GM20000 (cell line): Measurements from ENCODE around the gene TANC1.

Experiments
- DNase-seq: peaks from one replicate; pipeline ENCODE4 v3.0.0; 2012; ENCODE audit warnings: low spot score
- TF ChIP-seq, protein P1 (sequence below): IDR thresholded peaks from 2 replicates; pipeline ENCODE4 v1.5.1; 2012; ENCODE audit warnings: mild to moderate bottlenecking, control low read depth; ENCODE audit errors: extremely low read depth, missing control alignments

Gene TANC1

DNA sequence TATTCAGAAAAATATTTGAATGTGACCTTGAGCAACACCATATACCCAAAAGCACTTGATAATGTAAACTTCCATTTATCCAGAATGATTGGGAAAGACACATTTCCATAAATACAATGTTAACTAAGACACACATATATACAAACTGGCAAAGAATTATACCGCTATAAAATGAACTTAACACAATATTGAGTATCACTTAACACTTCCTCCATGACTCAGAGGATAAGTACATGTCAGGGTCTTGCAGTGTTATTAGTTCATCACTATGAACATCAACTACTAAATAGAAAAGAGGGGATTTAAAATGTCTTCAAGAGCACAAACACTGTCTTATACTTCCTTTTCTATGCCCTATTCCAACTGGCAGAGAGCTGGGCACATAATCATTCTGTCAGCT is 299.5 kb downstream of the TANC1 start:
- TF ChIP-seq, protein P1, sequence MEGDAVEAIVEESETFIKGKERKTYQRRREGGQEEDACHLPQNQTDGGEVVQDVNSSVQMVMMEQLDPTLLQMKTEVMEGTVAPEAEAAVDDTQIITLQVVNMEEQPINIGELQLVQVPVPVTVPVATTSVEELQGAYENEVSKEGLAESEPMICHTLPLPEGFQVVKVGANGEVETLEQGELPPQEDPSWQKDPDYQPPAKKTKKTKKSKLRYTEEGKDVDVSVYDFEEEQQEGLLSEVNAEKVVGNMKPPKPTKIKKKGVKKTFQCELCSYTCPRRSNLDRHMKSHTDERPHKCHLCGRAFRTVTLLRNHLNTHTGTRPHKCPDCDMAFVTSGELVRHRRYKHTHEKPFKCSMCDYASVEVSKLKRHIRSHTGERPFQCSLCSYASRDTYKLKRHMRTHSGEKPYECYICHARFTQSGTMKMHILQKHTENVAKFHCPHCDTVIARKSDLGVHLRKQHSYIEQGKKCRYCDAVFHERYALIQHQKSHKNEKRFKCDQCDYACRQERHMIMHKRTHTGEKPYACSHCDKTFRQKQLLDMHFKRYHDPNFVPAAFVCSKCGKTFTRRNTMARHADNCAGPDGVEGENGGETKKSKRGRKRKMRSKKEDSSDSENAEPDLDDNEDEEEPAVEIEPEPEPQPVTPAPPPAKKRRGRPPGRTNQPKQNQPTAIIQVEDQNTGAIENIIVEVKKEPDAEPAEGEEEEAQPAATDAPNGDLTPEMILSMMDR: no peak
- DNase-seq: no peak

DNA sequence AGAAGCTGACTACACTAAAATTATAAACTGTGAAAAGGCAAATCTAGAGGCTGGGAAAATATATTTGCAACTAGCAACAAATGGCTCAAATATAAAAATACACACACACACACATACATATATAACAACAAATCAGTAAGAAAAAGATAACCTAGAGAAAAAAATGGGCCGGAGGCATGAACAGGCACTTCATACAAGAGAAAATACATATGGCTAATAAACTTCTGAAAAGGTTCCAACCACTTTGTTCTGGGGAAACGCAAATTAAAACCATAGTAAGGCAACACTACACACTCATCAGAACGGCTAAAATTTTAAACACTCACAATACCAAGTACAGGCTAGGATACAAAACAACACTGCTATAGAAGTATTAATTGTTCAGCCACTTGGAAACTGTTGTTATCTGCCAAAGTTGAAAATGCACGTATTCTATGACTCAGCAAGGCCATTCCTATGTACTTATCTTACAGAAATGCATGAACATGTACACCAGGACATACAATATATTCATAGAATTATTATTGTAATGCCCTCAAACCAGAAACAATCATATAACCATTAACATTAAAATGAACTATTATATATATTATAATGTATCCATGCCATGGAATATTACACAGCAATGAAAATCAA is 302.4 kb downstream of the TANC1 start:
- DNase-seq: no peak
- TF ChIP-seq, protein P1: no peak

DNA sequence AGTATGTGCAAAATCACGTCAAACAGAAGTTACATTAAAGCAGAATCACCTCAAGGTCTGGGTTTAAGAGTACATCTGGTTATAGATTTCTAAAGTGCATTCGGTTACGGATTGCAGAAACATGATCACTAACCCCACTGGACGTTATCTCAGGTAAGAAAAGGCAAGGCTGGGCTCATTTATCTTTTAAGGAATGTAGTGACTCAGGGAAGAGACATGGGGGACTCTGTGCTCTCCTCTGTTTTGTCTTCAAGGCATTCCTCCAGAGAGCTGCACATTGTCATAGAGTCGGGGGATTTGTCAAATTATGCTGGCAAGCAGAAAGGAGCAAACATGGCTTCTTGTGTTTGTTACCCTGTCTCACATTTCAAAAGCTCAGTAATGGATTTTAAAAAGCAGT is 303.7 kb downstream of the TANC1 start:
- TF ChIP-seq, protein P1: no peak
- no peak for DNase-seq

DNA sequence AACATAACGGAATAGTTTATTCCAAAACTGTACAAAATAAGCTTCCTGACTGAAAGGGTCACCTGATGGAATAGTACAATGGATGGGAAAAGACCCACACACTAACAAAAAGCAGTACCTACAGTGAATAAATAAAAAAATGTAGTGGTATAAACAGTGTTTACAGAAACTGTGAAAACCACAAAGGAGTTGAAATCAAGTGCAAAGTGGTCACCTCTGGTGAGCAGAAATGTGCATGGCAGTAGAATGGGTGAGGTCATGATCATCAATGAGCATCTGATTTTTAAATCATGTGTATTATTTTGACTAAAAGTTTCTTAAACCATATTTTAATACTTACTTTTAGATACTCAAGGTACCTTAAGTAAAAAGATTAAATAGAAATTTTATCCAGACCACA is 306.7 kb downstream of the TANC1 start:
- TF ChIP-seq, protein P1: no peak
- DNase-seq: no peak

DNA sequence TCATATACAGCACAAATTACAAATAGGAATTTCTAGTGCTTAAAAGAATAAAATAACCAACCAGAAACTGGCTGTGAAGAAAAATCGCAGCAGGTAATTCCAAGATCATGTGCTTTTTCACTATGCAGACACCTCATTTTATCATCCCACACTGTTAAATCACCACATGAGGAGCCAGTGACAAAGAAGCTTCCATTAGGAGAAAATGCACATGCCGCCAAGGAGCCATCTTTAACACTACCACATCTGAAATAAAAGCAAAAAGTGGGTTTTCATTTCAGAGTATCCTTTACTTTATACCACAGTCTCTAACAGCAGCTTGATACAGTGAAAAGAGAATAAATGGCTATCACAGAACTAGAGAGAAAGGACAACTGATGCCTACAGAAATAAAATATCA is 311.3 kb downstream of the TANC1 start:
- TF ChIP-seq, protein P1: no peak
- no peak for DNase-seq

DNA sequence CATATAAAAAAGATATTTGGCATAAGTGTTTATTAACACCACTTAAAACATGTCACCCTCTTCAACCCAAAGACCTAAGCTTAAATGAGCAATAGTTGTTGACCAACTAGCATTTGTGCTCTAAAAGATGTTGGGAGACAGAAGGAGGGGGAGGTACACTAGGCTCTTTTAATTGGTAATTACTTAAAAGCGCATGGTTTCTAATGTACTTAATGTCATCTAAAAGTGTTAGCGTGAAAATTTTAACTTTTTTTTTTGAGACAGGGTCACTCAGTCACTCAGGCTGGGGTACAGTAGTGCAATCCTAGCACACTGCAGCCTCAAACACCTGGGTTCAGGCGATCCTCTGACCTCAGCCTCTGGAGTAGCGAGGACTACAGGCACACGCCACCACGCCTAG is 312.6 kb downstream of the TANC1 start:
- TF ChIP-seq, protein P1: no peak
- no peak for DNase-seq
